OCI-LY7 (cell line): Measurements from ENCODE around the gene TENT5A.

Experiments used
- EZH2phosphoT487 ChIP-seq: fragments of 200-600 bp; sonication (generic); IDR thresholded peaks from 2 replicates; pipeline ENCODE4 v1.6.1; 2018; ENCODE audit warnings: low read depth, borderline replicate concordance, mild to moderate bottlenecking, mixed run types, antibody characterized with exemption, low read length, moderate library complexity, mixed read lengths
- TF ChIP-seq, protein P1 (sequence below): fragments of 200-600 bp; sonication (generic); conservative IDR thresholded peaks from 2 replicates; pipeline ENCODE4 v1.5.1; 2014; ENCODE audit warnings: mild to moderate bottlenecking, antibody characterized with exemption, low read length, moderate library complexity, mixed read lengths

DNA sequence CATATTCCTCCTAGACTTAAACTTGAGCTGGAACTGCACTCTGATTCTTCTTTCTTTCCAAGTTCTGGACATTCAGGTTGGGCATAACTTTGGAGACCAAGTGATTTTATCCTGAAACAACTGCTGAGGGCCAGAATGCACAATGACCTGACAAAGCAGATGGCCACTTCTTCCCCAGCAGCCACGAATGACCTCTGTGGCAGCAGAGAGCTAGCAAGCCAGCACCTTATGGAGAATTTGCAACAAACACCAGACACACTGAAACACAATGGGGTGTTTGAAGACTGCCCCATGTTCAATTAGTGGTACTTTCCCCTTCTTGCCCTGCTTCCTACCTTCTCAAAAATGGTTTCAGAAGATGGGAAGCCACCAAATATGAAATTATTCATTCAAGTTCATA, 4.2 kb upstream of the TENT5A start:
- TF ChIP-seq, protein P1, sequence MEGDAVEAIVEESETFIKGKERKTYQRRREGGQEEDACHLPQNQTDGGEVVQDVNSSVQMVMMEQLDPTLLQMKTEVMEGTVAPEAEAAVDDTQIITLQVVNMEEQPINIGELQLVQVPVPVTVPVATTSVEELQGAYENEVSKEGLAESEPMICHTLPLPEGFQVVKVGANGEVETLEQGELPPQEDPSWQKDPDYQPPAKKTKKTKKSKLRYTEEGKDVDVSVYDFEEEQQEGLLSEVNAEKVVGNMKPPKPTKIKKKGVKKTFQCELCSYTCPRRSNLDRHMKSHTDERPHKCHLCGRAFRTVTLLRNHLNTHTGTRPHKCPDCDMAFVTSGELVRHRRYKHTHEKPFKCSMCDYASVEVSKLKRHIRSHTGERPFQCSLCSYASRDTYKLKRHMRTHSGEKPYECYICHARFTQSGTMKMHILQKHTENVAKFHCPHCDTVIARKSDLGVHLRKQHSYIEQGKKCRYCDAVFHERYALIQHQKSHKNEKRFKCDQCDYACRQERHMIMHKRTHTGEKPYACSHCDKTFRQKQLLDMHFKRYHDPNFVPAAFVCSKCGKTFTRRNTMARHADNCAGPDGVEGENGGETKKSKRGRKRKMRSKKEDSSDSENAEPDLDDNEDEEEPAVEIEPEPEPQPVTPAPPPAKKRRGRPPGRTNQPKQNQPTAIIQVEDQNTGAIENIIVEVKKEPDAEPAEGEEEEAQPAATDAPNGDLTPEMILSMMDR, result no peak
- no peak for TF ChIP-seq EZH2phosphoT487
